Skin epidermis (tissue), 12 donors: Measurements from ENCODE around the gene RIN2.
"Not testable (repeated sequence)": the region's sequence is repeated elsewhere in the genome, so short reads cannot be mapped to it uniquely, and the experiment has no call there.

Experiments
- H3K27ac ChIP-seq, 21 experiments: fragments of 200-600 bp; sonication (generic) in 11 of 21; one replicate each; pipeline ENCODE4 v1.5.0; 2020; ENCODE audit warnings: mild to moderate bottlenecking in 3 of 21, inconsistent platforms in 2 of 21, moderate library complexity in 2 of 21
- H3K4me3 ChIP-seq, 7 experiments: fragments of 200-600 bp; sonication (generic) in 2 of 7; one replicate each; pipeline ENCODE4 v1.5.0; 2020; ENCODE audit warnings: inconsistent platforms in 2 of 7, mild to moderate bottlenecking in 2 of 7, moderate library complexity in 1 of 7

RIN2 gene

DNA sequence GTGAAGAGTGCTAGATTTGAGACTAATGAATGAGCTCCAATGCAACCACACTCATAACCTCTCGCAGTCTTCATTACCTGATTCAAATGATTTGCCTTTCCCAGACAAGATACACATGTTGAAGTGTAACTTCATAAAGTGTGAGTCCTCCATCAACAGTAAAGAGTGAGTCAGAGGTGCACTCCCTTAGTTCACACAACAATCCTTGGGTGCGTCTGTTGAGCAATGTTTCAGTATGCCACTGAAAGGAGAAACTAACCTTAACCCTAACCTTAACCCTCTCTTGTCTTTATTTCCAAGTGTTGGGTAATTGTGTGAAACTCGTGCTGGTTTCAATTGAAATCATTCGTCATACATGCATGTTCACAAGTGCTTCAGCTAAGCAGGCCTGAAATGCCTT lies 21.0 kb upstream of the RIN2 start:
- H3K4me3 ChIP-seq, result no peak overlapping the region
- H3K27ac ChIP-seq, result peak overlapping the region in 15 of 21 experiments; percentile 7 to 73 (median 49)

DNA sequence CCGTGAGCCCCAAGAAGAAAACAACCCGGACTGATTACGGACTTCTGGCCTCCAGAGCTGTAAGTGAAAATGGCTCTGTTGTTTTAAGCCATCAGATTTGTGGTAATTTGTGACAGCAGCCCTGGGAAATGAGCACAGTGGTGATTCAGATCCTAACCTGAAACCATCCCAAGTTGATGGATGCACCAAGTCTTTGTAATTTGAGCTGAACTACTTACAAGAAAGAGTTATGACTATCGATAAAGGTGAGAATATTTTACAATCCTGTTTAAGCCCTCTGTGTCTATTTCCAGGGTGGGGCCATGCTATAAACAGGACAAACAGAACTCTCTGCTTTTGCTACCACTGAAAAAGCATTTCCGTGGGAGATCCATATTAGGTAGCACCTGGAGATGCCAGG lies 19.1 kb upstream of the RIN2 start:
- H3K27ac ChIP-seq, result no peak overlapping the region
- H3K4me3 ChIP-seq, result no peak overlapping the region

DNA sequence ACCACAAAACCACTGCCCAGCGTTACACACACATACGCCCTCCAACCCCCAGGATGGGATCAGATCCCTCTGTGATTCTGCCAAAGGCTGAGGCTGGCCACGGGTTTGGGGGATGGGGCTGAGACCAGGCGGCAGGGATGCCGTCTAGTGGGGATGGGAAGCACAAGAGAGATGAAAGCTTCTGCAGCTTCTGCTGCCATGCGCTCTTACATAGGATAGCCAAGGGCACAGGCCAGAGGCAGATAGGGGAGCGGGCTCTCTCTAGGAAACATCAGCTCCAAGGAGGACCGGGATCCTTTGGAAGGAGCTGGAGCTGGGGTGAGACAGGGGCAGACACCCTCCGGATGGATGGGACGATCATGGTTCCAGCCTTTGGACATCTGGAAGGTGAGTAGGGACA lies 18.7 kb upstream of the RIN2 start:
- no peak overlapping the region for H3K27ac ChIP-seq
- H3K4me3 ChIP-seq, result no peak overlapping the region

DNA sequence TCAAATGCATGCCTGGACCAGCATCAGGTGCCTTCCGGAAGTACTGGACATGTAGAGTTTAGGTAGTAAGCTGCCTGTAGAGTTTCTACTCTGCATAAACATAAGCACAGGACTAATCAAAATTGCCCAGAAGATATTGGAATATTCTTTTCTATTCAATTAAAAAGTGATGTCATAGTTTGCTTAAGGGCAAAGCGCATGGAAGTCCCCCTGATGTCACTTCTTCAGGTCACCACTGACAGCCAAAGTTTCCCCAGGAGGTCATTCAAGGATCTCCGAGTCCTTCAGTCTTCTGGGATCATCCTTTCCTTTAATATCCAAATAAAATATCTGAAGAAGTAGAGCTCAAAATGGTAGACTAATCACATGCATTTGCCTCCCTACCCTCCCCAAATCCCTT lies 17.5 kb upstream of the RIN2 start:
- H3K4me3 ChIP-seq, result no peak overlapping the region
- no peak overlapping the region for H3K27ac ChIP-seq

DNA sequence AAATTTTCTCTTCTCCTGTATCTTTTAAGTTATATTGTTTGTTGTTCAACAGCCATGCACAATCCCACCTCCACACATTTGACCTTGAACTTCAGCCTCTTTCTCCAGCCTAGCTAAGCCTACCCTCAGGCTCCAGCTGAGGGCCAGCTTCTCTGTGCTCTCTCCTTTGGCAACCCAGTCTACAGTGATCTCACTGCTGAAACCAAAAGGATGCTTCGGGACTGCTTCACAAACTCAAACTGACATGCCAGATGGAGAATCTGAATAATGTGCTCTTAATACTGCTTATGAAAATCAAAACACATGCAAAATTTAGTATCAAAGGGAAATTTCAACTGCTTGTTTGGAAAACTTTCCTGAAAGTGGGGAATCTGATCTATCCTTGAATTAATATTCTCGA lies 16.1 kb upstream of the RIN2 start:
- Histone ChIP-seq H3K27ac (no peak overlapping the region), H3K4me3 (no peak overlapping the region)

DNA sequence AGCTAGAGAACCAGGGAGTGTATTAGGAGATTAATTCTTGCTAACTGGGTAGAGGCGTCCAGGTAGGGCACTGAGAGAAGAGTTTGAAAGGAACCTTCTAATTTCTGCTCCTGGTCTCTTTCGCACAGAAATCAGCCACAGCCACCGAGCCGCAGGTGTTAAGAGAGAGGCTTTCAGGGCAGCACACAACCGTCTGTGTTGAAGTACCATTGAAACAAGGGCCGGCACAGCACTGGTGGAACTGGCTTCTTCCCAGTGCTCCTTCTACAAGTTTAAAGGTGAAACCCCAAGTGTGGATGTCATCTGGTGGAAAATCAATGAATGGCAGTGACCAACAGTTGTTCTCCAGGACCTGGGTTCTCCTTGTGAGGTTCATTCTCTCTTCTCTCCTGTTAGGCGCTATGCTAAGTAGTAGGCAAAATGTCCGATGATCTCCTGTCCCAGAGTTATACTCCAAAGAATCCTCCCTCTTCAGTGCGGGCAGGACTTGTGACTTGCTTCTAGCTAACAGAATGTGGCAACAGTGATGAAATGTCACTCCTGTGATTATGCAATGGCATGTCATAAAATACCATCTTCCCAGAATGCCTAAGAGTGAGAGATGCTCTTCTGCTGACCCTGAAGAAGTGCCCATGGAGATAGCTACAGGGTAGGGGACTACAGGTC lies 15.0 kb upstream of the RIN2 start:
- no peak overlapping the region for H3K27ac ChIP-seq
- no peak overlapping the region for H3K4me3 ChIP-seq

DNA sequence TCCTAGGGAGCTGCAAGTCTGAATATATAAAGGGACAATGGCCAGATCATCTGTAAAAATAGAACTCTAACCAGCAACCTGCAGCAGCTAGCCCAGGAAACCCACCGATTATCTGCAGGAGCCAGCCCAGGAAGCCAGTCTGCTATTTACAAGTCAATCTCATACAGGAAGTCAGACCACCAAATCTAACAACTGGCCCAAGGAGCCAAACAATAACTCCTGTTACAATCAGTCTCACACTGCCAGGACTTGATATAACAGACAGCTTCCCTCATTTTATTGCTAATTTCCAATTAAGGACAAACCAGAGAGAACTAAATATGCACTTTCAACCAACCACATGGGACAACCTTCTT lies 14.4 kb upstream of the RIN2 start:
- H3K4me3 ChIP-seq, result no peak overlapping the region
- no peak overlapping the region for H3K27ac ChIP-seq

DNA sequence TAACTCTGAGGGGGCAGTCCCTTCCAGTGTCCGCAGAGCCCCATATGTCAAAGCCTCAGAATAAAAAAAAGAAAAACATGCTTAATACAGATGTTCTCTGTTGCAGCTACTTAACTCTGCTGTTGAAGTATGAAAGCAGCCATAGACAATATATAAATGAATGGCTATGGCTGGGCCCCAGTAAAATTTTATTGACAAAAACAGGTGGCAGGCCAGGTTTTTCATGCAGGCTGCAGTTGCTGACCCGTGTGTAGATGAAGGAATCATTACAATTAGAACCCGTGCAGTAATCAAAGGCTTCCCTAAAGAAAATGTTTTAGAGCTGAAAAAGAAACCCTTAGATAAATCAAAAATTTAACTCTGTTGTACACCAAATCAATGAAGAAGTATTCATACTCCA lies 13.0 kb upstream of the RIN2 start:
- Histone ChIP-seq H3K27ac (no peak overlapping the region), H3K4me3 (no peak overlapping the region)

DNA sequence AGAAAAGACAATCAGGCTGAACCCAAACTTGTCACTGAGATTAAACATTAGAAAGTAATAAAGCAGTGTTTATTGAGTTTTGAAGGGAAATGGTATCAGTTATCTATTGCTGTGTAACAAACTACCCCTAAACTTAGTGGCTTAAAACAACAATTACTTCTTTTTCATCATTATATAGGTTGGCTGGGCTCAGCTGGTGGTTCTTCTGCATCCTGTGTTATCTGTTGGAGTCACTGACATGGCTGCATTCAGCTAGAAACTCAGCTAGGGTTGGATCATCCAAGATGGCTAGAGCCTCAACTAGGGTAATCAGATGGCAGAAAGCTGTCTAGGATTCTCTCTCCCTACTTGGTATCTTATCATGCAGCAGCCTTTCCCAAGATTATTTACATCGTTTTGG lies 12.5 kb upstream of the RIN2 start:
- H3K4me3 ChIP-seq, result no peak overlapping the region
- no peak overlapping the region for H3K27ac ChIP-seq

DNA sequence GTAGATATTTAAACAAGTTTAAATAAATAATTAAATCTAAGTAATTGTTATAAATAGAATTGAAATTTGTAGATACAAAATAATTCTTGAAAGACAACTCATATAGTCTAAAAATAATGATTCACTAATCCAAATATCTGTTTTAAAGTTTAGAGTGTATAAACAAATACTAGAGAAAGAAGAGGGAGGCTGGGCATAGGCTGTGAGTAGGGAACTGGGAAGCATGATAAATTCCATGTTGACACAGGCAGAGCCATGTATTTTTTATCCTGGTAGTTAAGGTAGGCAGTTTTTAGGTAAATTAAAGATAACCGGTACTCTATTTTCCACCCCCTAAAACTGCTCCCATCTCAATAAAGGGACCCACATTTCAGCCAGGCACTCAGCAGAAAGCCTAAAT lies 11.7 kb upstream of the RIN2 start:
- H3K4me3 ChIP-seq, result no peak overlapping the region

DNA sequence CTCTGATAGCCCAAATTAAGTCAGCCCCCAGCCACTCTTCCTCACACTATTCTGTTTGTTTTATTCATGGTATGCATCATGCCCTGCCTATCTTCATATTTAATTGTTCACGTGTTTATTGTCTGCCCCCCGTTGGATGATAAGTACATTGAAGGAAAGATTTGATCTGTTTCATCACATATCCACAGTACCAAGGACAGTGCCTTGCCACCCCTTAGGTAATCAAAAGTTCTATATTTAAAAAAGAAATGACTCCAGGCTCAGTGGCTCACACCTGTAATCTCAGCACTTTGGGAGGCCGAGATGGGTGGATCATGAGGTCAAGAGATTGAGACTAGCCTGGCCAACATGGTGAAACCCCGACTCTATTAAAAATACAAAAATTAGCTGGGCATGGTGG lies 10.2 kb upstream of the RIN2 start:
- H3K27ac ChIP-seq, result no peak overlapping the region

More for the DNA sequence above, 11.7 kb upstream of the RIN2 start:
- H3K27ac ChIP-seq, result no peak overlapping the region

DNA sequence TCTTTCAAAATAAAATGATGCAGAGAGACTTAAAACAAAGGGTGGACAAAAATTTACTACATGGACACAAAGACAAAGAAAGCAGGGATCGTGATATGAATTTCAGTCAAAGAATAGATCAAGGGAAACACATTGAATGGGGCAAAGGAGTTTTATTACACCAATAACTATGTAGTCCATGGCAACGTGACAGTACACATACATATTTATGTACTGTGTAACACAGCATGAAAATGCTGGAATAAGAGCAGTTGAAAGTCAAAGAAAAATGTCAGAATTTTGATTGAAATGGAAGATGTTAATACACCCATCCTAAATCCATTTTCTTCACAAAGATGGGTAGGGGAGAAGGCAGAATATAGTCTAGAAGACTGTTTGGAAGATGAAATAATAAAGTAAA lies 9.4 kb upstream of the RIN2 start:
- no peak overlapping the region for H3K4me3 ChIP-seq
- no peak overlapping the region for H3K27ac ChIP-seq

More for the DNA sequence above, 10.2 kb upstream of the RIN2 start:
- no peak overlapping the region for H3K4me3 ChIP-seq

DNA sequence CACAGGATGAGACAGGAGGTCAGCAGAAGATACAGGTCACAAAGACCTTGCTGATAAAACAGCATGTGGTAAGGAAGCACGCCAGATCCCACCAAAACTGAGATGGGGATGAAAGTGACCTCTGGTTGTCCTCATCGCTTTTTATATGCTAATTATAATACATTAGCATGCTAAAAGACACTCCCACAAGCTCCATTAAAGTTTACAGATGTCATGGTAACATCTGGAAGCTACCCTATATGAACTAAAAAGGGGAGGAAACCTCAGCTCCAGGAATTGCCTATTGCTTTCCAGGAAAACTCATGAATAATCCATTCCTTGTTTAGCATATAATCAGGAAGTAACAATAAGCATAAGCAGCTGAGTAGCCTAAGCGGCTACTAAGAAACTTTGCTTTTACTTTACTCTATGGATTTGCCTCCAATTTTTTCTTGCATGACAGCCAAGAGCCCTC lies 8.4 kb upstream of the RIN2 start:
- H3K4me3 ChIP-seq, result no peak overlapping the region
- no peak overlapping the region for H3K27ac ChIP-seq

DNA sequence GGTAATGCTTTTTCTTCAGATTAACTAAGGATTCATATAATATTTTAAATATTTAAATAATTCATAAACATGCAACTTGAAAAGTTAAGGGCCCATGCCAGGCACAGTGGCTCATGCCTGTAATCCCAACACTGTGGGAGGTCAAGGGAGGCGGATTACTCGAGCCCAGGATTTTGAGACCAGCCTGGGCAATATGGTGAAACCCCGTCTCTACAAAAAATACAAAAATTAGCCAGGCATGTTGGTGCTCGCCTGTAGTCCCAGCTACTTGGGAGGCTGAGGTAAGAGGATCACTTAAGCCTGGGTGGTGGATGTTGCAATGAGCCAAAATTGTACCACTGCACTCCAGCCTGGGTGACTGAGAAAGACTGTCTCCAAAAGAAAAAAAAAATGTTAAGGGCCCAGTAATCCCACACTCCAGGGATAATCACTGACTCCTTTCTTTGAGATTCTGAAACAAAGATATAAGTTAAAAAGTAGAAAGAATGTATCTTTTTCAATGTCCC lies 7.9 kb upstream of the RIN2 start:
- Histone ChIP-seq H3K27ac (no peak overlapping the region), H3K4me3 (no peak overlapping the region)

DNA sequence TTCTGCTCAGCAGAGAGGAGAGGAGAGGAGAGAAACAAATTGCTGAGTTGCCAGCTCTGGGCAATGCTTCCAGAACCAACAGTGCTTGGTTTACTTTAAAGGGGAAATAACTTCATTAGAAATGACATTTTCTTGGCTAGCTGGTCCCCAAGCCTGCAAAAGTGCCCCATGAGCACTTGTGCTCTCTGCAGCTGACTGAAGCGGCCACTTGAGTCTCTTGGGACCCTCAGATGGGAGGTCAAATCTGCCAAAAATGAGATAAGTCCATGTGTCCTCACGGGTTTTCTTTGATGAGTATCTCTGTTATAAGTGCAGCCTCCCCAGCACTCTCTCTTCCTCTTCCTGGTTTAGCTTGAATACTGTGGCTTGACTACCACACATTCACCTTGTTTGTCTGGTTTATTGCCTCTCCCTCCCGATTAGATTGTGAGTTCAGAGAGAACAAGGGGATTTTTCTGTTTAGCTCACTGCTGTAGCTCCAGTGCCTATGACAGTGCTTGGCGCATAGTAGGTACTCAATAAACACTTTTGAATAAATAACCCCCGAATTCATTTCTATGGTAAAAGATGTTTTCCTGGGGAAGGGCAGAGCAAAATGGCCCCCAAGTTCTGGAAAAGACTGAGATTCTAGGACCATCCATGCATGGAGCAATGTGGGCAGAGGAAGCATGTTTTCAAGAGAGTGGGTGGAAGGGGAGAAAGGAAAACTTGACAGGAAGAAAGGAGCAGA lies 7.0 kb upstream of the RIN2 start:
- Histone ChIP-seq H3K27ac (no peak overlapping the region), H3K4me3 (no peak overlapping the region)

DNA sequence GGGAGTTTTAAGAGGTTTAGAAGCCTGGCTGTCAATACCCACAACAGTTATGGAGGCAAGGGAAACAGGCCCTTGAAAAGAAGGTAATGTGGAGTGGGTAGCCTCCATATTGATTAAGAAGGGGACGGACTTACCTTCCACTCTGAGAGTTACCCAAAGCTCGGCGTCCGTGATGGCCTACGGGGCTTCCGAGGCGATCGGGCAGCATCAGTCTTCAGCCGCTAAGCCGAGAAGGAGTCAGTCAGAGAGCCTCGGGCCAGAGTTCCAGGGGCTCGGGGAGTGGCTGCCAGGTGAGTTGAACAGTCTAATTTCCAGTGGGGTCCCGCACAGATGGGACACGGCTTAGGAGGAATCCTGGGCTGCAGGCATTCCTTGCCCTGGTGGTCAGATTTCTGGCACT lies 3.9 kb upstream of the RIN2 start:
- H3K4me3 ChIP-seq, H3K27ac ChIP-seq: not testable (repeated sequence)

DNA sequence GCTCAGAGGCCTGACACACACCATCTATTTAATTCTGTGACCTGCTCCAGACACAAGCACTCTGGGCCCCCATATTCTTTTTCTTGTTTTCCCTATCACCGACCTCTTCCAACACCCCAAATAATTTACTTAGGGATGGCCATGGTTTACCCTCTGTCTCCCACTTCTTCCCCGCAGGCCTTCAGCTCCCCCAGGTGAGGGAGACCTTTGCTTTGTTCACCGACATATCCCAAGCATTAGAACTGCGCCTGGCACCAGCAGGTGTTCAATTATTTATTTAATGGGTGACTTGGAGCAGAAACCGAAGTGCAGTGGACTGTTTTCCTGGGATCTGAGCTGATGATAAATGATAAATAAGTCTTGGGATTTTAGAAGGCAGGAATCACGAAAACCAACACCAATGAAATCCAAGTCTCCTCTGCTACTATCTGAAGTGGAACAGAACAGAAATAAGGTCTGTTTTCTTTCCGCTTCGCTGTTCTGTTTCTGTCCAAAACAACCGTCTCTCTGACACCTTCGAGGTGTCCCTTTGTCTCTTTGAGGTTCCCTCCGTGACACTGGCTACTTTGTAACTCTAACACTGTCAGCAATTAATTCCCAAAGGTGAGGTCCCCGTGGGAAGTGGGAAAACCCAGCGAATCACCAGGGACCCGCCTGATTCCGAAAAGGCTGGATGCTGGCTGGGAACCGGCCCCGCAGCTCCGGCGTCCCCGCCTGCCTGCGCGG lies 1.1 kb upstream of the RIN2 start:
- H3K27ac ChIP-seq, result peak overlapping the region; percentile 42 to 95 (median 90)

DNA sequence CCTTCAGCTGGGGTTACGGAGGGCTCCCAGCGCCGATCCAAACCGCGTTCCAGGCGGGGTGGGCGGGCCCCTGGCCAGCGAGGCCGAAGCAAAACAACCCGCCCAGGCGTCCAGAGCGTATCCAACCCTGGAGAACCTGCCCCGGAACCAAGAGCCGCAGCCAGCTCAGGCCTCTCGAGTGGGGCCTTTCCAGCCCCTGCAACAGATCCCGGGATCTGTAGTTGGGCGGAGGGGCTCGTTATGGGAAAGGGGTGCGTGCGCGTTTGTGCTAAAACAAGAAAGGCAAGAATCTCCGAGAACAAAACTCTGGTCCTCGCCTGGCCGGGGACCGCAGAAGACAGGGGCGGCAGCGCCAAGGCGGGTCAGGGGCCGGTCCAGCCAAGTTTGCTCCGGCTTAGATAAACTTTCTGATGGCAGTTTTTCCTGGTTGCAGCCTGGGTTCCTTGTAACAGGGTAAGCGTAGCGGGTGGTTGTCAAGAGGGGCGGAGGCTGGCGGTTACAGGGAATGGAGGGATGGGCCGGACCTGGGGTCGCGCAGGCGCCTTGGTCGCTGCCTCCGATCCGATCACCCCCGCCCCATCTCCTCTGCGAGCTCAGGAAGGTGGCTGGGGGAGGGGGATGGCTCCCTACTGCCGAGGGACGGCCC lies 448 bp upstream of the RIN2 start:
- Histone ChIP-seq H3K27ac (peak overlapping the region; percentile 47 to 95 (median 90)), H3K4me3 (peak overlapping the region; percentile 50 to 66 (median 55))

More for the DNA sequence above, 1.1 kb upstream of the RIN2 start:
- H3K4me3 ChIP-seq, result peak overlapping the region; percentile 50 to 66 (median 55)

DNA sequence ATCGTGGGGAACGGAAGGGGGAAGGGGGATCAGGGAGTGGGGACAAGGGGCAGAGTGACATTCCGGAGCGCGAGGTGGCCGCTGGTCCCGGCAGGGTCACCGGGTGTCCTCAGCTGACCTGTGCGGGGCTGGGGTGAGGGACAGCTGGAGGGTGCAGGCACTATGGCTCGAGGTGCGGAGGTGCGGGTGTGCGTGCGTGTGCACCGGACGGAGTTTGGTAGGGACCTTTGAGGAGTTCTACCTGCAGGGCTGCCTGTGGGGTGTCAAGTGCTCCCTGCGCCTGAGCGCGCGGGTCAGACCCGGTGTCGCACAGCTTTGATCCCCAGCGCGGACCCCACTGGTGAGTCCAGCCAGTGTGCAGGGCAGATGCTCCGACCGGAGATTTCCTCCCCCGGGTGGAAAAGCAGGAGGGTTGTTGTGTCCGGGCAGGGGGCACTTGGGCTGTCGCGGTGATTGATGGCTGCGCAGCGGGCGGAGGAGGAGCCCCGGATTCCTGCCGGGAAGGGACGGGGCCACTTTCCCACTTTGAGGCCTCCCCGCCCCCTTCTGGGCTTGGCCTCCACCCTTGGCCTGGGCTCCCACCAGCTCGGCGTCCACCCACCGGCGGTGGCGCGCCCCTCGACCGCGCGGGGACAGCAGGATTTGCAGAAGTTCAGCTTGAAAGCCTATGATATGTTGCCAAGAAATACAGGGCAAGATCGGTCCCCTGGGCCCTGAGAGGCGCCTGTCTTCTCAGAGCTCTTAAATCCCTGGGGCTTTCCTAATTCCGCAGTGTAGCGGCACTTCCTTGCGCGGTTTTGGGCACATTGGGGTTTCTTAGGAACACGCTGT lies 658 bp downstream of the RIN2 start:
- Histone ChIP-seq H3K4me3 (peak overlapping the region; percentile 50 to 66 (median 55)), H3K27ac (peak overlapping the region; percentile 47 to 95 (median 90))
